Measurements from ENCODE around the gene FH.

Gene FH

GRCh38 chr1:241519308-241520079, at the start of gene FH:
Gene FH (minus strand): TSS chr1:241519755. CDS start chr1:241519722, 33 bp downstream.
- DNase-seq (ENCODE audit: low read depth), result peak; percentile 90

- no peak for DNase-seq (ENCODE audit: low read depth)
Measured at GRCh38 chr1:241560849-241561187, 41.3 kb upstream of the FH start.

- no peak for DNase-seq (ENCODE audit: low read depth)
Measured at GRCh38 chr1:241560146-241560848, 40.7 kb upstream of the FH start.

GRCh38 chr1:241557551-241558193, 38.1 kb upstream of the FH start:
- no peak for DNase-seq (ENCODE audit: low read depth)

GRCh38 chr1:241557031-241557430, 37.5 kb upstream of the FH start:
- DNase-seq (ENCODE audit: low read depth), result no peak

- no peak for DNase-seq (ENCODE audit: low read depth)
Measured at GRCh38 chr1:241555526-241555925, 36.0 kb upstream of the FH start.

- no peak for DNase-seq (ENCODE audit: low read depth)
Measured at GRCh38 chr1:241553886-241554592, 34.5 kb upstream of the FH start.

GRCh38 chr1:241551759-241552638, 32.4 kb upstream of the FH start:
- no peak for DNase-seq (ENCODE audit: low read depth)

- no peak for DNase-seq (ENCODE audit: low read depth)
Measured at GRCh38 chr1:241550318-241550717, 30.8 kb upstream of the FH start.

- DNase-seq (ENCODE audit: low read depth), result no peak
Measured at GRCh38 chr1:241548008-241548407, 28.5 kb upstream of the FH start.

- DNase-seq (ENCODE audit: low read depth), result no peak
Measured at GRCh38 chr1:241542199-241542907, 22.8 kb upstream of the FH start.

- no peak for DNase-seq (ENCODE audit: low read depth)
Measured at GRCh38 chr1:241536969-241537368, 17.4 kb upstream of the FH start.

GRCh38 chr1:241536304-241536703, 16.7 kb upstream of the FH start:
- no peak for DNase-seq (ENCODE audit: low read depth)

- no peak for DNase-seq (ENCODE audit: low read depth)
Measured at GRCh38 chr1:241533326-241534115, 14.0 kb upstream of the FH start.

- no peak for DNase-seq (ENCODE audit: low read depth)
Measured at GRCh38 chr1:241532864-241533263, 13.3 kb upstream of the FH start.

GRCh38 chr1:241532162-241532531, 12.6 kb upstream of the FH start, which contains the start of gene KMO:
Gene KMO (plus strand): TSS chr1:241532378. CDS start chr1:241532445, 67 bp downstream.
- DNase-seq (ENCODE audit: low read depth), result no peak

- no peak for DNase-seq (ENCODE audit: low read depth)
Measured at GRCh38 chr1:241531195-241532161, 11.9 kb upstream of the FH start.

GRCh38 chr1:241527146-241527545, 7.6 kb upstream of the FH start:
- DNase-seq (ENCODE audit: low read depth), result no peak

- DNase-seq (ENCODE audit: low read depth), result no peak
Measured at GRCh38 chr1:241525026-241525425, 5.5 kb upstream of the FH start.

Measured in activated T-helper 9 cell treated with anti-CD3 and anti-CD28 coated beads, Interleukin-2, amount 50 U/mL, for 16 hours (primary cell).